D341Med (cell line): ENCODE measurements around the gene FZD4.
"Not testable (repeated sequence)": the region's sequence is repeated elsewhere in the genome, so short reads cannot be mapped to it uniquely, and the experiment has no call there.

Experiments used
- DNase-seq: peaks from one replicate; pipeline ENCODE4 v3.0.0; 2012; ENCODE audit warnings: low spot score

FZD4 gene

GRCh38 chr11:86955361-86956120 lies at the start of gene FZD4:
TSS of gene FZD4 (minus strand) at chr11:86955395. CDS start at chr11:86955085, 310 bp downstream.
- peak; percentile 96 for DNase-seq

GRCh38 chr11:87004281-87004680 lies 49.1 kb upstream of the FZD4 start:
- not testable (repeated sequence) for DNase-seq

GRCh38 chr11:87002918-87003317 lies 47.7 kb upstream of the FZD4 start:
- DNase-seq: no peak

- no peak for DNase-seq
These were observed 44.9 kb upstream of the FZD4 start for GRCh38 chr11:86999859-87000753.

GRCh38 chr11:86999388-86999787 lies 44.2 kb upstream of the FZD4 start:
- no peak for DNase-seq

- DNase-seq: no peak
These were observed 41.9 kb upstream of the FZD4 start for GRCh38 chr11:86996953-86997570.

- DNase-seq: no peak
These were observed 37.8 kb upstream of the FZD4 start for GRCh38 chr11:86993031-86993430.

- not testable (repeated sequence) for DNase-seq
These were observed 37.1 kb upstream of the FZD4 start for GRCh38 chr11:86992340-86992739.

- no peak for DNase-seq
These were observed 36.1 kb upstream of the FZD4 start for GRCh38 chr11:86991341-86991740.

GRCh38 chr11:86990515-86990914 lies 35.3 kb upstream of the FZD4 start:
- DNase-seq: no peak

- no peak for DNase-seq
These were observed 34.8 kb upstream of the FZD4 start for GRCh38 chr11:86990031-86990430.

- DNase-seq: no peak
These were observed 33.2 kb upstream of the FZD4 start for GRCh38 chr11:86988351-86988881.

- DNase-seq: no peak
These were observed 32.5 kb upstream of the FZD4 start for GRCh38 chr11:86987679-86988078.

- DNase-seq: no peak
These were observed 29.5 kb upstream of the FZD4 start for GRCh38 chr11:86984701-86985100.

- no peak for DNase-seq
These were observed 27.9 kb upstream of the FZD4 start for GRCh38 chr11:86983021-86983488.

- no peak for DNase-seq
These were observed 26.8 kb upstream of the FZD4 start for GRCh38 chr11:86981777-86982540.

- DNase-seq: no peak
These were observed 25.0 kb upstream of the FZD4 start for GRCh38 chr11:86980086-86980796.

GRCh38 chr11:86978756-86979608 lies 23.8 kb upstream of the FZD4 start:
- no peak for DNase-seq

GRCh38 chr11:86978247-86978646 lies 23.1 kb upstream of the FZD4 start:
- DNase-seq: no peak
